Psoas muscle (tissue), 8 donors: Measurements from ENCODE around the gene USP37. TPM values are rescaled to one million over a fixed set of nuclear protein-coding genes. Genes with fewer than 3 reads are reported as not detected.

Experiments used
- ATAC-seq, 4 donors: fragments of 200-7000 bp; cut with Tn5 transposase; one replicate each; pipeline ENCODE4 v1.9.1; 2020; ENCODE audit warnings: moderate library complexity in 3 of 4, mild to moderate bottlenecking in 2 of 4
- DNase-seq, 2 donors: peaks; one replicate each; pipeline ENCODE4 v3.0.0-alpha.2; 2020
- H3K27ac ChIP-seq: fragments of 200-600 bp; one replicate; pipeline ENCODE4 v1.8.0; 2022
- H3K27me3 ChIP-seq, 3 donors: fragments of 200-600 bp in 1 of 3; one replicate each; pipeline versions ENCODE4 v1.6.1 to v1.8.0; 2013 to 2022; ENCODE audit warnings: low read length in 2 of 3, mild to moderate bottlenecking in 2 of 3, moderate library complexity in 1 of 3; ENCODE audit not compliant: insufficient read depth in 3 of 3
- H3K36me3 ChIP-seq, 2 donors: fragments of 200-600 bp in 1 of 2; one replicate each; pipeline versions ENCODE4 v1.6.1 to v1.8.0; 2013 to 2022; ENCODE audit warnings: low read depth in 1 of 2, mild to moderate bottlenecking in 1 of 2, moderate library complexity in 1 of 2; ENCODE audit not compliant: insufficient read depth in 1 of 2
- H3K4me1 ChIP-seq: fragments of 200-600 bp; one replicate; pipeline ENCODE4 v1.8.0; 2022
- H3K4me3 ChIP-seq: fragments of 200-600 bp; one replicate; pipeline ENCODE4 v1.8.0; 2022; ENCODE audit warnings: mild to moderate bottlenecking
- H3K9me3 ChIP-seq: fragments of 200-600 bp; one replicate; pipeline ENCODE4 v1.8.0; 2022
- WGBS, 3 donors: extraction: QIAGEN DNeasy Blood & Tissue Kit; methylation state at CpG; one replicate each; pipeline versions ENCODE4 v1.1.6 to v1.1.7; 2013; 5-methylcytosine and 5-hydroxymethylcytosine counted together
- intact Hi-C, 2 donors: fragments of 100-400 bp; cut with DNase I; formaldehyde crosslinking; loops; one replicate each; pipeline versions ENCODE4 v1.11.0 to v1.14.2; 2022
- long read RNA-seq, 2 donors: library from polyadenylated mRNA; unstranded; transcript quantifications; one replicate each; pipeline ENCODE4 v2.0.0, GENCODE V29; 2021
- polyA plus RNA-seq, 3 donors: library from polyadenylated mRNA; stranded (reverse); fragments of 200-250 nt; gene quantifications; one replicate each; pipeline ENCODE4 v1.2.3, GENCODE V29; 2013
- total RNA-seq, 4 donors: library from RNA; stranded (reverse); fragmentation: NEBNext Ultra II Directional in 2 of 4; extraction: Animal tissue kit (Norgen Biotek cat#: 25700) in 2 of 4; gene quantifications; one replicate each; pipeline versions ENCODE4 v1.2.1 to v1.2.4, GENCODE V29; 2021 to 2023
- TF ChIP-seq, protein P1 (sequence below): fragments of 200-600 bp; IDR thresholded peaks from one replicate; pipeline ENCODE4 v1.8.0; 2022; ENCODE audit warnings: antibody characterized with exemption
- donor health status: healthy with polysubstance abuse.
- donor health status: DM: no; HTN: no; CAD: no; lungs with moderate emphysema.
- donor health status: Bipolar disorder and iron deficiency.
- donor health status: healthy.
- donor health status: DM: yes; HTN: yes; CAD: no.
- donor health status: DM: no; HTN: no; CAD: no.
- donor health status: DM: no; HTN: no; CAD: no.
- donor health status: DM: yes; HTN: yes; CAD: no.

USP37 gene, protein sequence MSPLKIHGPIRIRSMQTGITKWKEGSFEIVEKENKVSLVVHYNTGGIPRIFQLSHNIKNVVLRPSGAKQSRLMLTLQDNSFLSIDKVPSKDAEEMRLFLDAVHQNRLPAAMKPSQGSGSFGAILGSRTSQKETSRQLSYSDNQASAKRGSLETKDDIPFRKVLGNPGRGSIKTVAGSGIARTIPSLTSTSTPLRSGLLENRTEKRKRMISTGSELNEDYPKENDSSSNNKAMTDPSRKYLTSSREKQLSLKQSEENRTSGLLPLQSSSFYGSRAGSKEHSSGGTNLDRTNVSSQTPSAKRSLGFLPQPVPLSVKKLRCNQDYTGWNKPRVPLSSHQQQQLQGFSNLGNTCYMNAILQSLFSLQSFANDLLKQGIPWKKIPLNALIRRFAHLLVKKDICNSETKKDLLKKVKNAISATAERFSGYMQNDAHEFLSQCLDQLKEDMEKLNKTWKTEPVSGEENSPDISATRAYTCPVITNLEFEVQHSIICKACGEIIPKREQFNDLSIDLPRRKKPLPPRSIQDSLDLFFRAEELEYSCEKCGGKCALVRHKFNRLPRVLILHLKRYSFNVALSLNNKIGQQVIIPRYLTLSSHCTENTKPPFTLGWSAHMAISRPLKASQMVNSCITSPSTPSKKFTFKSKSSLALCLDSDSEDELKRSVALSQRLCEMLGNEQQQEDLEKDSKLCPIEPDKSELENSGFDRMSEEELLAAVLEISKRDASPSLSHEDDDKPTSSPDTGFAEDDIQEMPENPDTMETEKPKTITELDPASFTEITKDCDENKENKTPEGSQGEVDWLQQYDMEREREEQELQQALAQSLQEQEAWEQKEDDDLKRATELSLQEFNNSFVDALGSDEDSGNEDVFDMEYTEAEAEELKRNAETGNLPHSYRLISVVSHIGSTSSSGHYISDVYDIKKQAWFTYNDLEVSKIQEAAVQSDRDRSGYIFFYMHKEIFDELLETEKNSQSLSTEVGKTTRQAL
- total RNA-seq (10 to 100 TPM in 1 of 4 donors, 1 to 10 TPM in 3; 5.9 to 10.0 (median 7.2) TPM), polyA plus RNA-seq (1 to 10 TPM; 2.1 to 6.3 (median 3.4) TPM)
- long read RNA-seq, donor 1, full-length matches to known transcripts: 2 of 4 reads
- long read RNA-seq, donor 1, partial matches to known transcripts: 1 of 4 reads
- long read RNA-seq, donor 1, other reads (novel, unspliced or antisense): 1 of 4 reads
- long read RNA-seq, donor 2, full-length matches to known transcripts: 5 of 13 reads
- long read RNA-seq, donor 2, partial matches to known transcripts: 4 of 13 reads
- long read RNA-seq, donor 2, other reads (novel, unspliced or antisense): 4 of 13 reads

DNA sequence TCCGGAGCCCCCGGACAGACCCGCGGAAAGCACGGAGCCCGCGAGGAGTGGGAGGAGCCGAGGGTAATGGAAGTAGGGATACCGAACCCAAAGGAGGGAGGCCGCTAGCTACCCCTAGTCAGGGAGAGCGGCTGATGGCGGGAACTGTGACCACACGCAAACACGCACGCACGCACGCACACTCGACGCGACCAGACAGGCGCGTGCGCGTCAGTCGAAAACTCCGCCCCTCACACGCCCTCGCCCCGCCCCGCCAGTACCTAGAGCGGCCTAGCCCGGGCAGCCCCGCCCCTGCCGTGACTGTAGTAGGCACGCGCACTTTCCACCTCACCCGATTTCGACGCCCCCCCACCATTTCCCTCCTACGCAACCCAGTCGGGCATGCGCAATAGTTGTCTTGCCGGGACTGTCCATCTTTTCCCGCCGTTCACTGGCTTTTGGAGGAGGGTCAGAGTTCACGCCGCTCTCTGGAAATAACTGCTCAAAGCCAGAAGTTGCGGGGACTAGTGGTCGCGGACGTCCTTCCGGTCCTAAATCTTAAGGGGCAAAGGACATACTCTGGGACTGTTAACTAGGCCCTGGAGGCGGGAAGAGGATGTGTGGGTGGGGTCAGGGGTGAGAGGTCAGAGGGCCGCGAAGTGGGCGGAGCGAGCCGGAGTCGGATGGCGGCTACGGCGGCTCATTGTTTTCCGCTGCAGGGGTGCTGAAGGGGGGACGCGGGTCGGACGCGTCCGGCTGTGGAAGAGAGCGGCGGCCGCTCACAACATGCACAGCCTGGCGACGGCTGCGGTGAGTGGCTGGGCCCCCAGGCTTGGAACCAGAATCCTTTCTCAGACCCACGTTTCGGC is at the start of gene USP37, which contains the start of gene CNOT9:
Gene USP37, minus strand, starts transcription at position 162 of the 848 bp plus-strand sequence. CDS start 9,698 bp downstream, outside the sequence.
Gene CNOT9, plus strand, starts transcription at position 650 of the 848 bp plus-strand sequence. Its CDS starts 116 bp downstream, at position 766.
- intact Hi-C loops: loop anchor here (2.0 to 10.0 kb wide), 3 partner anchors 161 to 274 kb away; partner anchors contain the start of gene TMBIM1 (in 1 of the 2)
- H3K27ac ChIP-seq: peak within 1 kb of the TSS; percentile 92
- H3K36me3 ChIP-seq: peaks cover 0 to 18% of the 10 kb centered on the region in 2 donors
- TF ChIP-seq, protein P1, sequence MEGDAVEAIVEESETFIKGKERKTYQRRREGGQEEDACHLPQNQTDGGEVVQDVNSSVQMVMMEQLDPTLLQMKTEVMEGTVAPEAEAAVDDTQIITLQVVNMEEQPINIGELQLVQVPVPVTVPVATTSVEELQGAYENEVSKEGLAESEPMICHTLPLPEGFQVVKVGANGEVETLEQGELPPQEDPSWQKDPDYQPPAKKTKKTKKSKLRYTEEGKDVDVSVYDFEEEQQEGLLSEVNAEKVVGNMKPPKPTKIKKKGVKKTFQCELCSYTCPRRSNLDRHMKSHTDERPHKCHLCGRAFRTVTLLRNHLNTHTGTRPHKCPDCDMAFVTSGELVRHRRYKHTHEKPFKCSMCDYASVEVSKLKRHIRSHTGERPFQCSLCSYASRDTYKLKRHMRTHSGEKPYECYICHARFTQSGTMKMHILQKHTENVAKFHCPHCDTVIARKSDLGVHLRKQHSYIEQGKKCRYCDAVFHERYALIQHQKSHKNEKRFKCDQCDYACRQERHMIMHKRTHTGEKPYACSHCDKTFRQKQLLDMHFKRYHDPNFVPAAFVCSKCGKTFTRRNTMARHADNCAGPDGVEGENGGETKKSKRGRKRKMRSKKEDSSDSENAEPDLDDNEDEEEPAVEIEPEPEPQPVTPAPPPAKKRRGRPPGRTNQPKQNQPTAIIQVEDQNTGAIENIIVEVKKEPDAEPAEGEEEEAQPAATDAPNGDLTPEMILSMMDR: no peak
- H3K9me3 ChIP-seq: no peaks in the 10 kb centered on the region
- H3K4me3 ChIP-seq: peak within 1 kb of the TSS; percentile 76
- peak; percentile 94 to 97 (median 95) for ATAC-seq
- peak; percentile 100 for DNase-seq
- H3K4me1 ChIP-seq: peaks cover 33% of the 10 kb centered on the region
- no peaks in the 10 kb centered on the region for H3K27me3 ChIP-seq
- 0% methylated on average over 48 to 77 of the region's 77 CpGs for WGBS, 3 donors

DNA sequence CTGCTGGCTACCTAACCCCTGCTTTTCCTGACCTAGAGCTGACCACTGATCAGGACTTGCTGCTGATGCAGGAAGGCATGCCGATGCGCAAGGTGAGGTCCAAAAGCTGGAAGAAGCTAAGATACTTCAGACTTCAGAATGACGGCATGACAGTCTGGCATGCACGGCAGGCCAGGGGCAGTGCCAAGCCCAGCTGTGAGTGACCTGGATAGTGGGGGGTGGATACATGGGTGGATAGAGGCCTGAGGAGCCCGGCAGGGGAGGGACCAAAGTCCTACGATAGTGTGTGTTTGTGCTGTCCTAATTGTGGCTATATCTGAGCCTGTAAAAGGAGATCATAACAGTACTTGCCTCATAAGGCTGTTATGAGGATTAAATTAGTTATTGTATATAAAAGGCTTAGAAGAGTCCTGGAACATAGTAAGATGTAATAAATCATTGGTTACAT is 47.7 kb upstream of the USP37 start:
- ATAC-seq: peak; percentile 52 to 84 (median 73)
- Histone ChIP-seq H3K36me3 (peaks cover 0 to 50% of the 10 kb centered on the region in 2 donors), H3K27ac (peak overlapping the region; percentile 71), H3K4me3 (no peak overlapping the region), H3K27me3 (no peaks in the 10 kb centered on the region), H3K4me1 (peaks cover 22% of the 10 kb centered on the region), H3K9me3 (no peaks in the 10 kb centered on the region)
- DNase-seq: peak in 1 of 2 donors; percentile 57
- intact Hi-C loops: no loop called here
- TF ChIP-seq, protein P1: no peak
- 36 to 51% (median 36%) methylated on average over 6 of the region's 6 CpGs for WGBS, 3 donors

GRCh38 chr2:218607436-218608115 is 39.4 kb upstream of the USP37 start, which contains the start of gene PLCD4:
Gene PLCD4, plus strand, starts transcription at chr2:218607899. Its CDS starts 7,841 bp downstream, at chr2:218615740.
- H3K36me3 ChIP-seq: peaks cover 0 to 8% of the 10 kb centered on the region in 2 donors
- TF ChIP-seq, protein P1: no peak
- 2 to 4% (median 4%) methylated on average over 8 of the region's 8 CpGs for whole genome bisulfite sequencing, 3 donors
- H3K4me1 ChIP-seq: peaks cover 51% of the 10 kb centered on the region
- intact Hi-C loops: loop anchor here (5.0 kb wide), 2 partner anchors 35 to 50 kb away; partner anchors contain the start of genes BCS1L (in 1 of the 2) and ZNF142 (in 1 of the 2)
- DNase-seq: peak; percentile 38 to 75
- peak within 1 kb of the TSS; percentile 70 for H3K4me3 ChIP-seq
- H3K27ac ChIP-seq: peak within 1 kb of the TSS; percentile 75
- no peaks in the 10 kb centered on the region for H3K27me3 ChIP-seq
- ATAC-seq: peak; percentile 81 to 89 (median 86)
- no peaks in the 10 kb centered on the region for H3K9me3 ChIP-seq
